Measurements from ENCODE around the gene MOB3A.
A peak's percentile ranks its signal among the peaks of the same experiment; 100 is the strongest.
"Not testable (repeated sequence)": the region's sequence is repeated elsewhere in the genome, so short reads cannot be mapped to it uniquely, and the experiment has no call there.

MOB3A gene

DNA sequence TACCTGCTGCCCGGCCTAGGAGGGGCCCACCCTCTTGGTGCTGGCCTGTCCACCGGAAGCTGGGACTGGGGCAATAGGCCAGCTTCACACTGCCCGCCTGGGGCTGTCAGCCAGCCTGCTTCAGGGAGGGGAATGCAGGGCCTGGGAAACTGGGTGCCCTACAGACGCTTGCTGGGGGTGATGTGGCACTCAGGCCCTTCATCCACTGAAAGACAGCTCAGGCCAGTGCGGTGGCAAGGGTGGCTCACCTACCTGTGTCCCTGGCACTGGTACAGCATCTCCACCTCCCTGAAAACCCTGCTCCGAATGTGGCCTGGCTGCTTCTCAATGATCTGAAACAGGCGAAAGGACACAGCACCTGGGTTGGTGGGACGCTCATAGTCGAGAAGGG is 52.9 kb downstream of the MOB3A start:
- DNase-seq, result no peak

GRCh38 chr19:2042485-2043250 is 53.5 kb downstream of the MOB3A start:
- DNase-seq, result no peak

GRCh38 chr19:2041683-2042484 is 54.2 kb downstream of the MOB3A start:
- peak; percentile 82 for DNase-seq

- no peak for DNase-seq
Observed at GRCh38 chr19:2041433-2041682, 54.8 kb downstream of the MOB3A start.

DNA sequence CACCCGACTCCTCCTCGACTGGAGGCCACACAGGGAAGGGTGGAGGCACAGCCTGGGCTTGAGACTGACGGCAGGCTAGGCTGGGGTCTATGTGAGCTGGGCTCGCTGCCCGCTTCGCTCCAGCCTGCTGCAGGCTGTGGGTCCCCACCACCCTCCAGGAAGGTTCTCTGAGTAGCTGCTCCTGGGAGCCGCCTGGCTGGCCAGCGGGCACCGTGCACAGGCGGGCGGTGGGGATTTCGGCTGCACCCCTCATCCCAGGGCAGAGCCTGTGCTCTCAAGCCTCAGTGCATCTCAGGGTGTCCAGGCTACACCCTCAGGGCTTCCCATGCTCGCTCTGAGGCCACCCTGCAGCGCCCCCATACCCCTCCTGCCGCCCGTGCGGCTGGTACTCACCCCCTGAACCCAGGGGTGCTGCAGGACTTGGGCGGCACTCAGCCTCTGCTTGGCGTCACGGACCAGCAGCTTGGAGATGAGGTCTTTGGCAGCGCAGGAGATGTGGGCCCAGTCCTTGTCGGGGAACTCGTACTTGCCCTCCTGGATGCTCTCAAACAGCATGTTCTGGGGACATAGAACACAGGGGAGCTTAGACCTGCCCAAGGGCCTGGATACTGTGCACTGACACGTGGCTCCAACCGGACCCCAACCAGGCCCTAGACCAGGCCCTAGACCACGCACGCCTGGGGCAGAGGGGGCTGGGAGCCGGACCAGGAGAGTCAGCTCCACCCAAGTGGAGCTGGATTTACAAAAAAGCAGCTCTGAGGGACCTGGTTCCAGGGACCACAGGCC is 55.3 kb downstream of the MOB3A start:
- no peak for DNase-seq

- DNase-seq, result no peak
Observed at GRCh38 chr19:2039959-2040646, 56.0 kb downstream of the MOB3A start.

DNA sequence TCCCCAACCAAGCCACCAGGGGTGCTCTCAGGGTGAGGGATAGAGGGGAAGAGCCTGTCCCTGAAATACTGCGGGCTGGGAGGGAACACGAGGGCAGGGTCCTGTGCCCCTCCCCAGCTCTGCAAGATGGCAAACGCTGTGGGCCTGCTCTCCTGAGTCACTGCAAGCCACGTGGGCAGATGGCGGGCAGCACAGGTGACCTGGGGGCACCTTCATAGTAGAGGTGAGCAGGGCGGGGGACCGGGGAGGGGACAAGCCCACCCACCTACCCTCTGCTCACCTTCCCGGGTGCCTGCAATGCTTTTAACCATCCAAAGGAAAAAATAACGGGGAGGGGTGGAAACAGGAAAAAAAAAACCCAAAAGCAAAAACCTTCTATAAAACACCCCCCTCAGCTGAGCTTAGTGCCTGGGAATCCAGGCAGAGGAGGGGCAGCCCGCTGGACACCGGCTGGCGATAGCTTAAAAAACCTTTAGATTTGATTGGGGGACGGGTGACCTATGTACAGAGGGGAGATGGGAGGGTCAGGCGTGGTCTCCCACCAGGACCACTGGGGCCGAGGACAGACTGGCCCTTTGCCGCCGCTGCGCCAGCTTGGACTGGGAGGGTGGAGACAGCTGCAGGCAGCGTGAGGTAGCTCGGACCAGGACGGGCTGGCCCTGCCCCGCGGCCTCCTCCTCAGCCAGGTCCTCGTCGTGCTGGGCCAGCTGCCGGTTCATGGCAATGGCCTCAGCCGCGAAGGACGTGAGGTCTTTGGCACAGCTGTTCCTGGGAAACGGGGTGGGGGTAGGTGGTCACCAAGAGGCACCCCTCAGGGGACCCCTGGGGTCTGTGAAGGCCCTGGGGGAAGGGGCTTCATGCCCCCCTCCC is 56.8 kb downstream of the MOB3A start:
- DNase-seq, result no peak

- no peak for DNase-seq
Observed at GRCh38 chr19:2038284-2039088, 57.6 kb downstream of the MOB3A start.

GRCh38 chr19:2037651-2038255 is 58.4 kb downstream of the MOB3A start:
- DNase-seq, result no peak

GRCh38 chr19:2036424-2036823 is 59.7 kb downstream of the MOB3A start:
- DNase-seq, result no peak

DNA sequence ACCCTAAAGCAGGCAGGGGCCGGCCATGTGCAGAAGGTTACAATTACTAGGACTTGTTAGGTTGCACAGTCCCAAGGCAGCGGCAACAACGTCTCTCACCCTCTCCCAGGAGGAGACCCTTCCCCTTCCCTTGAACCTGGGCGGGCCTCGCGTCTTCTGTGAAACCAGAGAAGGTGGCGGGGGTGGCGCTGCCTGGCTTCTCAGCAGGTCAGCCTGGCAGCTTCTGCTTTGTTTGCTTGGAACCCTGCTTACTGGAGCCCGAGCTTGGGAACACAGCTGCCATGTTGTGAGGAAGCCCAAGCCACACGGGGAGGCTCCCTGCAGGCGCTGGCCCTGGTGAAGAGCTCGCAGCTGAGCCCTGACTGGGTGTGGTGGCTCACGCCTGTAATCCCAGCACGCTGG is 60.5 kb downstream of the MOB3A start:
- no peak for DNase-seq

GRCh38 chr19:2034729-2035589 is 61.2 kb downstream of the MOB3A start:
- no peak for DNase-seq

GRCh38 chr19:2034253-2034652 is 61.9 kb downstream of the MOB3A start:
- not testable (repeated sequence) for DNase-seq

DNA sequence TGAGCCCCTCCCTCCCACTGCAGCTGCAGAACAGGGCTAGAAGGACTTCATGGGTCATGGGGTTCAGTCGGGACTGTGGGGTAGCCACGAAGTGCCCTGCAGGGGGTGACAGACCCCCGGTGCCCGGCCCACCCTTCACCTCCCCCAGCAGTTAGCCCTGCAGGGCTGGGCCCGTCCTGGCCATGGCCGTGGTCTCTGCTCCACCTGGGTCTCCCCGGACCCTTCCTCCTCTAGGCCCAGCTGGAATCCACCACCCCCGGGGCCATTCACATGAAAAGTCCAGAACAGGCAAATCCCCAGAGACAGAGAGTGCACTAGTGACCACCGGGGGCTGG is 62.3 kb downstream of the MOB3A start:
- no peak for DNase-seq

DNA sequence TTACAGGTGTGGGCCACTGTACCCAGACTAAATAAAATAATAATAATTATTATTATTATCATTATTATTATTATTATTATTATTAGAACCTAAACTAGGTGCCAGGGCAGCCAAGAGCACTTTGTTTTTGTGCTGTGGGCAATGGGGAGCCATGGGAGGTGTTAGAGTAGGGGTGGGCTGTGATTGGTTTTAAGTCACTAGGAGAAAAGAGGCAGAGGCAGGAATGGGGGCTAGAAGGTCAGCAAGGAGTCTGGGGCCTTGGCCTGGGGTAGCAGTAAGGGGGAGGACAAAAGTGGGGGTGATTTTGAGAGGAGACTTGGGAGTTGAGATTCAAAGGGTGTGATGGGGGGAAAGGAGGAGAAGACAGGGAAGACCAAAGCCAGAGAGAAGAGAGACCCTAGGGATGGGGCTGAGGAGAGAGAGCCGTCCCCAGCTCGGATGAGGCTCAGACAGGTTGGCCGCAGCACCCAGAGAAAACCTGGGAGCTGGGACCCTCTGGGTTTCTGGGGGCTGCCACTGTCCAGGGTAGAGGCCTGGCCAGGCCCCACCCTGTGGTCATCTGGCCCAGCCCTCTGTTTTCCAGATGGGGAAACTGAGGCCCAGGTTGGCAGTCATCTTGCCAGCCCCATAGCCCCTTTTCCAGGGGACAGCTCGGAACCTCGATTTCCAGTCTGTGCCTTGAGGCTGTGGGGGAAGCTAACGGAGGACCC is 62.9 kb downstream of the MOB3A start:
- DNase-seq, result no peak

DNA sequence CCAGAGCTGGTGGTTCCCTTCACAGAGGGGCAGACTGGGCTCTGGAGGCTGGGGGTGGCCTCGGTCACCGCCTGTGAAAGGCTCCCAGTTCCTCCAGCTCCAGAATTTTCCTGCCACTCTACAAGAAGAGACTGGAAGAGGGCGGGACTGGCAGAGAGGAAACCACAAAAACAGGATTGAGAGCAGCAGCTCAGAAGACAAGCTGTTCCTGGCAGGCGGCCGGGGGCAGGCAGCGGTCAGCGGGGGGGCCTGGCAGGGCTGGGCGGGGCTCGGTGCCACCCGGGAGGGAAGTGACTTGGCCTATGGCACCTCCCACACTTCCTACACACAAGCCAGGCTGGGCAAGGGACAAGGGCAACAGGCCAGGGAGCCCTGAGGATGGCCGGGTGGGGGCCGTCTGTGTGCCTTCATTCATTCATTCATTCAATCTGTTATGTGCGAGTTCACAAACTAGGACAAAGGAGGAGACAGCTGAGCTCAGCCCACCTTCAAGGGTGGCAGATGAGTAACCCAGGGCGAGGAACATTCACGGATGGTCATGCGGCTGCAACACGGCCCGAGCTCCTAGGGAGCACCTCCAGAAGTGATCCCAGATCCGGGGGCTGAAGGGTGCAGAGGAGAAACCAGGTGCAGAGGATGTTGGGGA is 63.7 kb downstream of the MOB3A start:
- no peak for DNase-seq

DNA sequence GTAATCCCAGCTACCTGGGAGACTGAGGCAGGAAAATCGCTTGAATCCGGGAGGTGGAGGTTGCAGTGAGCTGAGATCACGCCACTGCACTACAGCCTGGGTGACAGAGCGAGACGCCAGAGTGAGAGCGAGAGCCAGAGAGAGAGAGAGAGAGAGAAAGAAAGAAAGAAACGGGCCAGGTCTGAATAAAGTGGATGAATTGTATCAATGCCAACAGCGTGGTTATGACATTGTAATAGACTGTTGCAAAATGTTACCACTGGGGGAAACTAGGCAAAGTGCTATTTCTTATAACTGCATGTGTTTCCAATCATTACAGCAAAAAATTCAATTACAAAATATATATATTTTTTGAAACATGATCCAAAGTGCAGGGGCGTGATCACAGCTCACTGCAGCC is 68.8 kb downstream of the MOB3A start:
- no peak for DNase-seq

DNA sequence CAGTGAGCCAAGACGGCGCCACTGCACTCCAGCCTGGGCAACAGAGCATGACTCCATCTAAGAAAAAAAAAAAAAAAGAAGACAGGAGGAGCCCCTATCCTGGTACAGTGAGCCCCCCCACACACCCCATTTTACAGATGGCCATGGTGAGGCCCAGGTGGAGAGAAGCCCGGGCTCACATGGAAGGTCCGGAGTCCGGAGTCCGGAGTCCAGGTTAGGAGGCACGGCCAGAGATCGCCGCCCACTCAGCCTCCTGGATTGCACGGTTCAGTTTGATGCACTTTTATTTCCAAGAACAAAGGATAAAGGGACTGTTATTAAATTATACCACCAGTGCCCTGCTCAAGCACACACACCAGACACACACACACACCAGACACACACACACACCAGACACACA is 69.4 kb downstream of the MOB3A start:
- DNase-seq, result no peak

DNA sequence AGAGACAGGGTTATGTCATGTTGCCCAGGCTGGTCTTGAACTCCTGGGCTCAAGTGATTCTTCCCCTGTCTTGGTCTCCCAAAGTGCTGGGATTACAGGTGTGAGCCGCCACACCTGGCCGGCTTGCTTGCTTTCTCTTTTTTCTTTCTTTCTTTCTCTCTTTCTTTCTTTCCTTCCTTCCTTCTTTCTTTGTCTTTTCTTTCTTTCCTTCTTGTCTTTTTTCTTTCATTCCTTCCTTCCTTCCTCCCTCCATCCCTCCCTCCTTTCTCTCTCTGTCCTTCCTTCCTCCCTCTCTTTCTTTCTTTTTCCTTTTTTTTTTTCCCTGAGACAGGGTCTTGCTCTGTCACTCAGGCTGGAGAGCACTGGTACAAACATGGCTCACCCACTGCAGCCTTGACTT is 73.8 kb downstream of the MOB3A start:
- no peak for DNase-seq
